NCI-H1105 treated with DMSO at 0.1 percent for 48 hours (cell line): Measurements from ENCODE around the gene ZNF488.
"Not testable (repeated sequence)": the region's sequence is repeated elsewhere in the genome, so short reads cannot be mapped to it uniquely, and the experiment has no call there.

Source experiments
- DNase-seq: peaks from one replicate; lab custom pipeline; 2025; lab: John Stamatoyannopoulos, UW

ZNF488 gene

DNA sequence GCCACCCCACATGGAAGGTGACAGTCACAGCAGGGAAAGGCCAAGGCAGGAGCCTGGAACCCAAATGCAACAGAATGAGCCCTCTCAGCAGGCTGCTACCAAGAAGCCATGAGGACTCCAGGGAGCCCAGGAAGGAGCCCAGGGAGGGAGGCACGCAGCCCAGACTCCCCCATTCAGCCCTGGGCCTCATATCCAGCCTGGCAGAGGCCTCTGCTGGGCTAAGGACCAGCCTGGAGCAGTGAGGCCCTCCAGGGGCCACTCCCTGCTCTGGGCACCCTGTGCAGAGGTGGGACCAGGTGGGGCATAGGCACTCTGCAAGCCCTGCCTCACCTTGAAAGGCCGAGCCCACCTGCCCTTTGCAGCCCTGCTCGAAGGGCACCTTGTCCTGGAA lies 25.8 kb upstream of the ZNF488 start:
- DNase-seq: no peak

DNA sequence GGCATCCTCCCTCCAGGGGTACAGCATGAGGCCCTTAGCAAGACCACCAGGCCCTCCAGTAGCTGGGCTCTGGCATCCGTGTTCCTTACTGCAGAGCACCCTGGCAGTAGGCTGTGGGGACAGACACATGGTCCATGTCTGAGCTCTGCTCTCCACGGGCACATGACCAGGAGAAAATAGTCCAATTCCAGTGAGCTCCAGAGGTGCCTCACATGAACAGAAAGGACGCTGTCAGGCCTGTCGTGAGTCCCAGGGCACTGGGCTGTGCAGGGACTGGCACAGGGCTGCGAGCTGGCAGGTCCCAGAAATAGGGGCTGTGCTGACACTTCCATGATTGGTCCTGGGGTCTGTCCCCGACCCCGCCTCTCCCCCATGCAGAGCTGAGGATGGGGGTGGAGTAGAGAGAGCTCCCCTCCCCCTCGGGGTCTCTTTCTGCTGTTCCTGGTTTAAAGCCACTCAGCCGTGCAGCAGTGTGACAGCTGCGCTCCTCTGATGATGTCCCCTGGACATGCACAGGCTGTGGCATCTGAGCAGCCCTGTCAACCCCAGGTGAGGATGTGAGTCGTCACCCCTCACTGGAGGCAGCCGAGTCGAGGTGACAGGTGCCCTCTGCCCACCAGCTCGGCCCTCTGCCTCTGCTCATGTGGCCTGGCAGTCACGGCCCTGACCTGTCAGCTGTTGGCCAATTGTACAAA lies 25.2 kb upstream of the ZNF488 start:
- DNase-seq: no peak

DNA sequence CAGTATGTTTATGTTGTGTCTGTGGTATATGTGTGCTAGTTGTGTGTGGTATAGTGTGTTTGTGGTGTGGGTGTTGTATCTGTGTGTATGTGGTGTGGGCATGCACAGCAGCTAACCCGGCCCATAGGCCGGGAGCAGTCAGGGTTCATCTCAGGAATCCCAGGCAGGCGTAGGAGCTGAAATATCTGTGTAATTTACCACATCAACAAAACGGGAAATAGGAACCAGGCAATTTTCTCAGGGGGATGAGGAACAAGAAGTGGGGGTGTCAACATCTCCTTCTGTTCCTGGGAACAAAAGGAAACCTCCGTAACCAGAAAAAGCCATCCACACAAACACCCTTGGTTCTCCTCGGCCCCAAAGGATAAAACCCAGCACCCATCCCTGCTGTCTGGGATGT lies 24.5 kb upstream of the ZNF488 start:
- DNase-seq: no peak

DNA sequence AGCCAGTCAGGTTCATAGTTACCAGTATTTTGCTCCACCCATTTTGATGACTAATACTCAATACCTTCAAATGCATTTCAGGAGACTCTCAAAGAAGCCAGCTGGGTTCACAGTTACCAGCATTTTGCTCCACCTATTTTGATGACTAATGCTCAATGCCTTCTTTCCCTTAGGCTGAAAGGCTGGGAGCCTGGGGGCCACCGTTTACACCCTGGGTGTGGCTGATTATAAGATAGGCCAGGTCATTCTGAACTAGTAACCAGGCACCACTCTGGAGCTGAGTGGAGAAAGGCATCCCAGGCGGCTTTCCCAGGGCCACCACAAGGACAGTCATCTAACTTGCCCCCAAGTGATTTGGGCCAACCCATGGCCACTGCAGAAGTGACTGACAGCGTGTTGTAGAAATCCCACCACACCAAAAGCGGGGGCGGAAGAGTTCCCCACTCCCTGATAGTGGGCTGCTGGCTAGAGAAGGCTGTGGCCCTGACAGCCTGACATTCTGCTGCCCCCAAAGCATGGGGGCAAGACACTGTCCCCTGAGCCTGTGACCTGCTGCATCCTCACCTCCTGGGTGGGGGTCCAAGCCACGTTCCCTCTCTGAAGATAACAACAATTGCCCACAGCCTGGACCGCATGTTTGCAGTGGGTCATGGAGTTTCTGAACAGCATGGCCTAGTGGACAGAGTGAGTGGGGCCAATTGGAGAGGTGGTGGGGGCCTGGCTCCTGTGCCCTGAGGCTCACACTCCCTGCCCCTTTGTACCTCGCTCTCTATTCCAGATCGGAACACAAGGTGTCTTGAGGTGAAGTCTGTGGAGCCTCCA lies 23.0 kb upstream of the ZNF488 start:
- no peak for DNase-seq

DNA sequence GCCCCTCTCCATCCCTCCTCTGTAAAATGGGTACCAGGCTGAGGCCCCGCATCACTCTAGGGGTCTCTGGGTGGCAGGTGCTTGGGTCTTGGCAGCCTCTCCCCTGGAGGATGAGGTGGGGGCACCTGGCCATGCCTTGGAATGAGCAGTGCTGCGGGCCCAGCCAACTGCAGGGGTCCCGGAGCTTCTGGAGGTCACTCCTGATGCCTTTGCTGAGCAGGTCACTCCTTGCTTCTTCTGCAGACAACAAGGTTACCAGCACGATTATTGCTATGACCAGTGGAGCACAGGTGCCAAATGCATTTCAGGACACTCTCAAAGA lies 22.4 kb upstream of the ZNF488 start:
- no peak for DNase-seq

DNA sequence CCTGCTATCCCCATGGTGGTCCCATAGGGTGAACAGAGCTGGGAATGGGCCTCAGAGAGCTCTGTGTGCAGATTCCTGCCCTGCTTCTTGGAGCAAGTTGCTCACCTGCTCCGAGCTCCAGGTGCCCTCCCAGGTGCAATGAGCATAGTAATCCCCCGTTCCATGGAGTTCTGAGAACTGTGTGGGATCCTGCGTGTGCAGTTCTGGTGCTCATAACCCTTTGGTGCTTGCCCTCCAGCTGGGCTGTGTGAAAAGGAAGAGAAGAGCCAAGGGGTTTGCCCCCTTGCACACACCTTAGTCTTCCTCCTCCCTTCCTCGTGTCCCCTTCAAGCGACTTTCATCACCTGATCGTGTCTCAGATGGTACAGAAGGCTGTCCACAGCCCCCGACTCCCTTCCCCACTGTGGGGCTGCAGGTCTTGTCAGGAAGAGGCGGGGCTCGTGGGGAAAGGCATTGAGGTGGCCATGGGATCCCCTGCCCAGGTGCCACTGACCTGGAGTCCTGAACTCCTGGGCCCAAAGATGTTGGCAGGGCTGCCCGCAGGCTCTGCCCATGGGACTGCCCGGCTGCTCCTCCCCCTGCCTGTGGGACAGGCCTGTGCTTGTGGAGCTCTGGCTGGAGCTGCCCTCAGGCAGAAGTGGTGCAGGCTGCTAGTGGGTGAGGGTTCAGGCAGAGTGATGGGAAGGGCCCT lies 21.9 kb upstream of the ZNF488 start:
- DNase-seq: no peak

DNA sequence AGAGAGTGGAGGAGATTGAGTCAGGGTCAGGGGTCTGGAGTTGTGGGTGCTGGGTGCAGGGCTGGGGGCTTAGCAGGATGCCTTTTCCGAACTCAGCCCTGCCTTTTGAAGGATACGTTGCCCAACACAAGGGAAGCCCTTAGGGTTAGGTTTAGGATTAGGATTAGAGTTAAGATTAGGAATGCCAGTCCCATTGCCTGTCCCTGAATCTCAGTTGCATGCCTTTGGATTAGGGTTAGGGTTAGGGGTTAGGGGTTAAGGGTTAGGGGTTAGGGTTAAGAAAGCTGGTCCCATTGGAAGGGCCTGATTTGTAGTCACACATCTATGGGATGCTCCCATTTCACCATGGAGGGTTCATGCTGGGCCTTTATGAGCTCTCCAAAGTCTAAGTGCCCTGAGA lies 20.8 kb upstream of the ZNF488 start:
- no peak for DNase-seq

DNA sequence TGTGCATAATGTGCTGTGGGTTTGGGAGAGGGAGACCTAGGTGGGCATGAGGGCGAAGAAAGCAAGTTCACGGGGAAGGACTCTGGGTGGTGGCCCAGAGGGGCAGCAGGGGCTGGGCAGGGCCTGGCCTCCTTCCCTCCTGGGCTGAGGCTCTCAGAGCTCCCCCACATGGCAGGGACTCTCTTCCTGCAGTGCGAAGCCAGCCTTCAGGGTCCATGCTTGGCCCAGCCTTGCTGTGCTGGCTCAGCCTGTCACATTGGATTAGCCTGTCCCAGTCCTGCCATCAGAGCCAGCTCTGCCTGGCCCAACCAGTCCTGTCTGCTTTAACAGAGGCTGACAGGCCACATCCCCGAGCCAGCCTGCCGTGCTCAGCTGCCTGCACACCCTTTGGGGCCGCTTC lies 20.4 kb upstream of the ZNF488 start:
- DNase-seq: no peak

DNA sequence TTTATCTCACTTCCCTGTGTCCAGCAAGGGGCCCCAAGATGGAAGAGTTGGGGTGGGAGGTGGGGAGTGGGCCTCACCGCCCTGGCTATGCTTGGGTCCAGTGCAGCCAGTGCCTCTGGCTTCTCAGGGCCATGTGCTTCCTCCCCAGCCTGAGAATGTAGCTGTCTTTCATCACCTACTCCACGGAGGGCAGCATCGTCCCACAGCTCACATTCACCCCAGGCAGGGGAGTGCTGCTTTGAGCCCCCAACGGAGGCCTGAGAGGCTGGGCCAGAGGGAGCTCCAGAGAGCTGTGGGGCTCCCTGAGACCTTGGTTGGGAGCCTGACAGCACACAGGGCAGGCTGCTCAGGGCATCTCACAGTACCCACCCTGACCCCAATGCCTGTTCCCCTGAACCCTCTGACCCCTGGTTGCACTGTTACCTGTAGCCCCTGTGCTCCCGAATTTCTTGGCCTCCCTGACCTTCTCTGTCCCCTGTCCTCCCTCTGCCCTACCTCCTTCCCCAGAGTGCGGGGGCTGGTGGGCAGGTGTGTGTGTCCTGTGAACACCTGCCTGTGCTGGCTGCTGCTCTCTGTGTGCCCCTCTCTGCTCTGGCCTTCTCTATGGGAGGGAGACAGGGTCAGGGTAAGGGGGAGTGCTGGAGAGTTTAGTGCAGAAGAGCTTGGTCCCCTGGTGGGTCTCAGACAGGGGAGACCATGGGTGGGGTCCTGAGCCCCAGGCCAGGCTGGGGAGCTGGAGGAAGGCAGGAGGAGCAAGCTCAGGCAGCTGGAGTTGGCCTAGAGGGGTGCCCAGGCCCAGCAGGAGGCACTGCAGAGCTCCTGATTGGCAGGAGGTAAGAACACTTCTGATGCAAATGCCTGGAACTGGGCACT lies 19.6 kb upstream of the ZNF488 start:
- DNase-seq: no peak

DNA sequence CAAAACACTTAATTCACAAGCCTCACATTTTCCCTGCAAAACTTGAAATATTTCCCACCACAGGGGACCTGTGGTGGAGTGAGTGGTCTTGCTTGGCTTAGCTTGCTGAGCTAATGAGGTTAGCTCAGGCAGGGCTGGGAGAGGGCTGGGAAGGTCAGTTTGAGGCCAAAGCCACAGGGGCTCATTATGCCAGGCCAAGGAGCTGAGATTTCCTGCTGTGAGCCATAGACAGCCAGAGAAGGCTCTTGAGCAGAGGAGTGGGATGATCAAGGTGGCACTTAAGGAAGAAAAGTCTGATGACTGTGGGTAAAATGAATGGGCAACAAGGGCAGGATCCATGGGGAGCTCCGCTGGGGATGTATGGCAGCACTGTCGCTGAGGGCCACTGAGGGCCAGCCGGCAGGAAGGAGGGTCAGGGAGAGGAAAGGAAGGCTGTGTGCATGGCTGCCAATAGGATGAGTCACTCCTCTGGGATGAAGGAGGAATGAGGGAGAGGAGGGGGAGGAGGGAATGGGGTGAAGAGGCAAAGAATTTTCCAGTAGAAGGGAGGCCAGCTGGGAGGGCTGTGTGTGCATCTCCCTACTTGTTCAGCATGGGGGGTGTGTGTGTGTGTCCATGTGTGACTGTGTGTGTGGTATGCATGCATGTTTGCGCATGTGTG lies 18.7 kb upstream of the ZNF488 start:
- no peak for DNase-seq

DNA sequence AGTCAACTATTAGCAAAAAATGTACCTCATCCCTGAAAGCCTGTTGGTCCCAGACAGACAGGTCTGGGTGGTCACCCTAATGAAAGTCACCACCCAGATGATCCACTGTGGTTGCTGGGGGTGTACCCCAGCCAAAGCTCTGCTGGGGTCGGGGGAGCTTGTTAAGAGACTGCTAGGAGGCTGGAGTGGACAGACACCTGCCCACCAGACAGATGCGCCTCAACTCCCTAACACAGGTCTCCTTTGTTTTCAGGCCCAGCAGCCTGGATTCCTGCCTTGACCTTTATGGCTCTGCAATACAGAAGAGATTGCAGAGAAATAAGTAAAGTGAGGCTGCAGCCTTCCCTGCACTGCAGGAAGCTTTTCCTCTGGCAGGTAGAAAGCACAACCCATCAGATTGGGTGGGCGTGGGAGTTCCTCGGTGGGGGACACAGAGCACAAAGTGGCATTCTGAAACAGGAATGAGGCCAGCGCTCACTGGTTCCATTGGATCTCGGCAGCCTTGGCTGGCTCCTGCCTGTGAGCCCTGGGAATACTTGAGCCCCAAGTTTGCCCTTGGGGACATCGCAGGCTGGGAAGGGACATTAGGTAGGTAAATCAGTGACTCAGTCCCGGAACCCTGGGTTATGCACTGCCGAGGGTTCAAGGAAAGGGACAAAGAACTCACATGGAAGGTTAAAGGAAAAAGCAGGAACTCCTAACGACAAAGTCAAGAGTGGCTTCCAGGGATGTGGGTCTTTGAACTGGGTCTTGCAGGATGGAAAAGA lies 18.0 kb upstream of the ZNF488 start:
- no peak for DNase-seq

DNA sequence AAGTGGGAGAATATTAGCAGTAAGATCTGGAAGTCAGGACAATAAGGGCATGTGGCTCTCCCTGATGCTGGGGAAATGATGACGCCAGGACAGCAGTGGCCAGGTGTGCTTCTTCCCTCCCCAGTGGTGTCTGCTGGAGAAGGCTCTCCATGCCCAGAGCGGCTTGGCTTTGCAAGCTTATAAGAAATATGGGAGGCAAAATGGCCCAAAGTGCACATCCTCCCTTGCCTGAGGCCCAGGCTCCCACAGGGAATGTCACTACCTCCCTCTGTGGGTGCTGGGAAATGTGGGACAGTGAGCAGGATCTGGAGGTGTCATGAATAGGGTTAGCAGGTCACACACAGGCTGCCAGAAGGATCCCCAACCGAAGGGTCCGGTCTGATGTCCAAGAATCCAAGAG lies 17.1 kb upstream of the ZNF488 start:
- no peak for DNase-seq

DNA sequence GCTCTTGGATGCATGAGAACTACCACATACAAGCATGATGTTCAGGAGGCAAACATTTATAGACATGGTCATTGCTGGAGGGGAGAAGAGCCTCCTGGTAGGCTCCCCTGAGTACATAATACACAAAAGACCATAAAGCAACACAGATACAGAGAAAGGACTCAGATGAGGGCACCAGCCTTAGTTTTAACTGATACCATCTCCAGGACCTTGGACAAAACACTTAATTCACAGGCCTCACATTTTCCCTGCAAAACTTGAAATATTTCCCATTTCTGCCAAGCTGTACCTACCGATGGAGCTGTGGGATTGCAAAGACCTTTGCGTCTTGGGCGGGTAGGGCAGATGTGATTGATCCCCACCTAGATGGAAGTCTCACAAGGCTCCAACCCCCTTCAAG lies 16.7 kb upstream of the ZNF488 start:
- no peak for DNase-seq

DNA sequence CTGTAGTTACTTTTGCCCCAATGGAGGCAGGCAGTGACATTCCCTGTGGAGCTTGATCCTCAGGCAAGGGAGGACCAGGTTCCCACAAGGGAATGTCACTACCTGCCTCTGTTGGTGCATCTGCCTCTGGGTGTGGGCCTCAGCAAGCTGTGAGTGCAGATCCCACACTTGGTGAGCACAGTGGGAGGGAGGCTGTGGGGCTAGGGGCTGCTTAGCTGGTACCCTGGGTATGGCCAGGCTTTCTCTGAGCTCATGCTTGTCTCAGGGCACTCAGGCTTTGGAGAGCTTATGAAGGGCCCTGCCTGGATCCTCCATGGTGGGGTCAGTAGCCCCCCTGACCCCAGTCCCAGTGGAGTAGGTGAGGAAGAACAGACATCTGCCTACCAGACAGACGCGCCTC lies 16.2 kb upstream of the ZNF488 start:
- DNase-seq: no peak

DNA sequence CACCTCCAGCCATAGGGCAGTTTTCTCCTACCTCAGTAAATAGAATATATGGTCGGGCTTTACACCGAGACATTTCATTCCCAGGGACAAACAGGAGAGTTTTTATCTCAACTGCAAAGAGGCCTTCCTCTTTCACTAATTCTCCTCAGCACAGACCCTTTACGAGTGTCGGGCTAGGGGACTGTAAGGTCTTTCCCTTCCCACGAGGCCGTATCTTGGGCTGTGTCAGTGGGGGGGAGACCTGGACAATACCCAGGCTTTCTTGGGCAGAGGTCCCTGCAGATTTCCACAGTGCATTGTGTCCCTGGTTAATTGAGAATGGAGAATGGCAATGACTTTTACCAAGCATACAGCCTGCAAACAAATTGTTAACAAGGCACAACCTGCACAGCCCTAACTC lies 13.2 kb upstream of the ZNF488 start:
- no peak for DNase-seq

DNA sequence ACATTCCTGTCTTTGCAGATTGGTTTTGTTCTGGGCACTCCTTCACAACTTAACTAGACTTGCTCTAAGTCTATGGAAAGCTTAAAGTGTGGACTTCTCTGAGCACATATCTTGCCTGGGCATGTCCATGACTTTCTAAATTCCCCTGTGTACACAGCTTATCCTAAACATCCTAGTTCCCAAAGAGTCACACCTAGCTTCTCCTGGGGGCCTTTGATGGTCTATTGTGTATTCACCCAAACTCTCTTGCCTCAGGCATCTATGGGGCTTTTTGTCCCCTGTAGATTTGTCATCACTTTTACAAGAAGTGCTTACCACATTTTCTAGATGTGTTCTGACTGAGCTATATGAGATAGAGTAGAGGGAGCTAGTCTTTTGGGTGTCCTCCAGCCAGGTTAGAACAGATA lies 12.2 kb upstream of the ZNF488 start:
- DNase-seq: no peak

DNA sequence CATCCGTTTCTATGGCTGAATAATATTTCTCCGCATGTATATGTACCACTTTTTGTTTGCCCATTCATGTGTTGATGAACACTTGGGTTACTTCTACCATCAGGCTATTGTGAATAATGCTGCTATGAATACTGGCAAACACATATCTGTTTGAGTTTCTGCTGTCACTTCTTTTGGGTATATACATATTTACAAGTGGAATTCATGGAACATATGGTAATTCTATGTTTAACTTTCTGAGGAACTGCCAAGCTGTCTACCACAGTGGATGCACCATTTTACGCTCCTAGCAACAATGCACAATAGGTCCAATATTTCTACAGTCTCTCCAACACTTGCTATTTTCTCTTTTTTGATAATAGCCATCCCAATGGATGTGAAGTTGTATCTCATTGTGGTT lies 5.5 kb upstream of the ZNF488 start:
- DNase-seq: no peak

DNA sequence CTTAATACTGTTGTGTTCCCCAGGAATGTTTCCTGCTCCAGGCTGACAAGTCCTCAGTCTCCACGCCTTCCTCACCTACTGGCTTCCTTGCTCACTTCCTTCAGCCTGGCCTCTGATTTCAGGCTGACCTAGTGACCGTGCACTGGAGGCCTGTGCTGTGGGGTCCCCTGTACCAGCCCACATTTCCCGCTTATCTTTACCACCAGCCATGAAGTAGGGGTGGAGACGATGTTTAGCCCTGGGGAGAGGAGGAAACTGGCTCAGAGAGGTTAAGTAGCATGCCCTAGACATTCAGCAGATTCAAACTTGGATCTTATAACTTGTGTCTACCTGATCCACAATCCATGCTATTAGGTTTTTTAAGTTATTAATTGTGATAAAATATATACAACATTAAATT lies 4.8 kb upstream of the ZNF488 start:
- no peak for DNase-seq

DNA sequence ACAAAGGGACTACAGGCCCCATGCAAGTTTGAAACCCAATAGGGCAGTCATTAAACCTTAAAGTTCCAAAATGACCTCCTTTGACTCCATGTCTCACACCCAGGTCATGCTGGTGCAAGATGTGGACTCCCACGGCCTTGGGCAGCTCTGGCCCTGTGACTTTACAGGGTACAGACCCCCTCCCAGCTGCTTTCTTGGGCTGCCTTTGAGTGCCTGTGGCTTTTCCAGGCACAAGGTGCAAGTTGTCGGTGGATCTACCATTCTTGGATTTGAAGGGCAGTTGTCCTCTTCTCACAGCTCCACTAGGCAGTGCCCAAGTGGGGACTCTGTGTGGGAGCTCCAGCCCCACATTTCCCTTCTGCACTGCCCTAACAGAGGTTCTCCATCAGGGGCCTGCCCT lies 2.0 kb upstream of the ZNF488 start:
- DNase-seq: not testable (repeated sequence)

DNA sequence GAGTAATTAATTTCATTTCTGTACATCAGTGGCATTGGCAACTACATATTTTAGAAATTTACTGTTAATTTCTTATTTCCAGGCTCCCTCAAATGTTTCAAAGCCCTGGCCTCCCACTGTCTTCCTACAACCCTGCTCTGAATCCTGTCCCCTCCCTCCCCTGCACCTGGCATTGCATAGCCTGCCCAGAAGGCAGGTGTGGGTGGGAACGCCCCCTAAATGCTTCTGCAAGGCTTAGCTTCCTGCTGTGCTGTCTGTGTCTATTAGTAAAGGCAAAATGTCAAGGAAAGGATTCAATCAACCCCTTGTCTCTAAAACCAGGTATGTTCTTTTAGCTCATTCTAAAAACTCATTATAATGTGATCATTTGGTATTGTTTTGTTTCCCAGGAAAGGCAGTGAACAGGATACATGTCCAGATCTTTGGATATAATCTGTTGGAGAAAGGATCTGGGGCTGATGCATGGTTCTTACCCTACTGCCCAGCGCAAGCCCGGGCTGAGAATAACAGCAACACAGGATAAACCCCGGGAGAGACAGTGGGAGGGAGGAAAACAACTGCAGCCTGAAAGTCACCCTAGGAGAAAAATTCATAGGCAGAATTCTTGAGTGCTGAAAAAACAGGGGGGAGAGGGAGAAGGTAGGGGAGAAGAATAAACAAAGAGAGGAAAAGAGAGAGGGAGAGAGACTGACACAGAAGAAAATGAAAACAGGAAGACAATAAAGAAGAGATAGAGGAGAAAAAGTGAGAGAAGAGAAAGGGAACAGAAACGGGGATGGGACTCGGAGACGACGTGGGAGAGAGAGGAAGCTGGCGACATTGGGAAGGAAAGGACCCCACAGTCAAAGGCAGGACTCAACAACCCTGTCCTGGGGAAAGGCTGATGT lies 589 bp downstream of the ZNF488 start:
- DNase-seq: peak; percentile 76
